Smooth muscle cell (in vitro differentiated cells): ENCODE results near the gene TSPOAP1. TPM values are rescaled to one million over a fixed set of nuclear protein-coding genes. Genes with fewer than 3 reads are reported as not detected.
A peak's percentile ranks its signal among the peaks of the same experiment; 100 is the strongest.

ENCODE experiments used
- DNase-seq: peaks from one replicate; lab custom pipeline; 2025; ENCODE audit not compliant: unreplicated experiment; lab: John Stamatoyannopoulos, UW
- H2AFZ ChIP-seq: fragments of 200-600 bp; sonication (generic); 2 replicates; pipeline ENCODE4 v1.6.0; 2016; ENCODE audit warnings: antibody characterized with exemption, low read depth, mild to moderate bottlenecking
- H3F3A ChIP-seq: fragments of 200-600 bp; sonication (generic); 2 replicates; pipeline ENCODE4 v1.6.0; 2017; ENCODE audit warnings: antibody characterized with exemption, low read depth
- H3K27ac ChIP-seq: fragments of 200-600 bp; sonication (generic); 2 replicates; pipeline ENCODE4 v1.5.1; 2016; ENCODE audit warnings: low read depth, mild to moderate bottlenecking
- H3K27me3 ChIP-seq: fragments of 200-600 bp; sonication (generic); 2 replicates; pipeline ENCODE4 v1.6.1; 2016; ENCODE audit warnings: low read depth, mild to moderate bottlenecking
- H3K36me3 ChIP-seq: fragments of 200-600 bp; sonication (generic); 2 replicates; pipeline ENCODE4 v1.5.1; 2016; ENCODE audit warnings: low read depth
- H3K4me1 ChIP-seq: fragments of 200-600 bp; sonication (generic); 2 replicates; pipeline ENCODE4 v1.5.1; 2016; ENCODE audit warnings: low read depth
- H3K4me2 ChIP-seq: fragments of 200-600 bp; sonication (generic); 2 replicates; pipeline ENCODE4 v1.6.0; 2016; ENCODE audit warnings: mild to moderate bottlenecking
- H3K4me3 ChIP-seq: fragments of 200-600 bp; sonication (generic); 2 replicates; pipeline ENCODE4 v1.5.1; 2016; ENCODE audit warnings: mild to moderate bottlenecking
- H3K79me2 ChIP-seq: fragments of 200-600 bp; sonication (generic); 2 replicates; pipeline ENCODE4 v1.6.0; 2016; ENCODE audit warnings: low read depth, mild to moderate bottlenecking
- H3K9ac ChIP-seq: fragments of 200-600 bp; sonication (generic); 2 replicates; pipeline ENCODE4 v1.6.0; 2016; ENCODE audit warnings: low read depth
- H3K9me3 ChIP-seq: fragments of 200-600 bp; sonication (generic); replicated peaks from 2 replicates; pipeline ENCODE4 v1.5.1; 2016; ENCODE audit warnings: low read depth
- H4K20me1 ChIP-seq: fragments of 200-600 bp; sonication (generic); 2 replicates; pipeline ENCODE4 v1.6.0; 2016; ENCODE audit warnings: low read depth
- WGBS: methylation state at CpG from one replicate; pipeline ENCODE4 v1.1.7; 2016; ENCODE audit warnings: low lambda C conversion rate; 5-methylcytosine and 5-hydroxymethylcytosine counted together
- polyA plus RNA-seq: library from polyadenylated mRNA; unstranded; fragments of >200 nt; fragmentation: Nextera tagmentation; extraction: Ambion mirVana; gene quantifications from 2 replicates; pipeline ENCODE4 v1.2.1, GENCODE V29; 2016
- total RNA-seq: library from RNA; depleted of rRNA; stranded (reverse); fragments of >200 nt; gene quantifications from 2 replicates; pipeline ENCODE4 v1.2.3, GENCODE V29; 2014
- TF ChIP-seq, protein P1 (sequence below): fragments of 200-600 bp; sonication (generic); IDR thresholded peaks from 2 replicates; pipeline ENCODE4 v1.5.1; 2017; ENCODE audit warnings: borderline replicate concordance, mild to moderate bottlenecking, antibody characterized with exemption; ENCODE audit not compliant: insufficient read depth, poor library complexity, severe bottlenecking

The TSPOAP1 gene
- 4.3 and 7.0 TPM in 2 replicates for total RNA-seq
- polyA plus RNA-seq = 11.7 and 18.3 TPM in 2 replicates

- TF ChIP-seq, protein P1, sequence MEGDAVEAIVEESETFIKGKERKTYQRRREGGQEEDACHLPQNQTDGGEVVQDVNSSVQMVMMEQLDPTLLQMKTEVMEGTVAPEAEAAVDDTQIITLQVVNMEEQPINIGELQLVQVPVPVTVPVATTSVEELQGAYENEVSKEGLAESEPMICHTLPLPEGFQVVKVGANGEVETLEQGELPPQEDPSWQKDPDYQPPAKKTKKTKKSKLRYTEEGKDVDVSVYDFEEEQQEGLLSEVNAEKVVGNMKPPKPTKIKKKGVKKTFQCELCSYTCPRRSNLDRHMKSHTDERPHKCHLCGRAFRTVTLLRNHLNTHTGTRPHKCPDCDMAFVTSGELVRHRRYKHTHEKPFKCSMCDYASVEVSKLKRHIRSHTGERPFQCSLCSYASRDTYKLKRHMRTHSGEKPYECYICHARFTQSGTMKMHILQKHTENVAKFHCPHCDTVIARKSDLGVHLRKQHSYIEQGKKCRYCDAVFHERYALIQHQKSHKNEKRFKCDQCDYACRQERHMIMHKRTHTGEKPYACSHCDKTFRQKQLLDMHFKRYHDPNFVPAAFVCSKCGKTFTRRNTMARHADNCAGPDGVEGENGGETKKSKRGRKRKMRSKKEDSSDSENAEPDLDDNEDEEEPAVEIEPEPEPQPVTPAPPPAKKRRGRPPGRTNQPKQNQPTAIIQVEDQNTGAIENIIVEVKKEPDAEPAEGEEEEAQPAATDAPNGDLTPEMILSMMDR = no peak
- Histone ChIP-seq H3K9ac (no peak within 1 kb of the TSS), H3K4me1 (peaks cover 29% of the 10 kb centered on the region), H3K4me3 (no peak within 1 kb of the TSS), H4K20me1 (no peaks in the 10 kb centered on the region), H3K9me3 (no peaks in the 10 kb centered on the region), H2AFZ (no peak within 1 kb of the TSS), H3K27me3 (no peaks in the 10 kb centered on the region), H3K27ac (no peak within 1 kb of the TSS), H3K36me3 (no peaks in the 10 kb centered on the region), H3F3A (no peaks in the 10 kb centered on the region), H3K4me2 (peak within 1 kb of the TSS; percentile 33), H3K79me2 (no peaks in the 10 kb centered on the region)
- no peak for DNase-seq
- WGBS = 51% methylated on average over 17 of the region's 23 CpGs
Measured at GRCh38 chr17:58328195-58329034, at the start of gene TSPOAP1. Gene TSPOAP1 (minus strand): TSS chr17:58328795. CDS start chr17:58327920, 875 bp downstream.

DNA sequence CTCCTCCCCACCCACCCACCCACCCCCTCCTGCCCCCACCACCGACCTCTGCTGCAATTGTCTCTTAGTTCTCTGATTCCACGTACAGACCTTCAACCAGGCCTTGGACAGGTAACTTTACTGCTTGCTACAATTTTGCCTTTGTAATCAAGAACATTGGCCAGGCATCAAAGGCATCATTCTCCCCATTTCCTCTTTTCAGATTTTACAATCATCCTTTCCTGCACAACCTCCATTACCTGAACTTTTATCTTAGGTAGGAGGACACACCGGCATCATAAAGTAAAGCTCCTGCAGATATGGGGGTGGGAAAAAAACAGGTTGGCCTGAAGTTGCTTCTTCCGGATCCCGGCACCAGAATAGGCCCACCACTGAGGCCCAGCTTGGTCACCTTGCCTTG is 49.1 kb upstream of the TSPOAP1 start:
- Histone ChIP-seq H2AFZ (no peak overlapping the region), H3F3A (no peaks in the 10 kb centered on the region), H3K27me3 (no peaks in the 10 kb centered on the region), H4K20me1 (no peaks in the 10 kb centered on the region), H3K9me3 (no peaks in the 10 kb centered on the region), H3K4me3 (no peak overlapping the region), H3K4me1 (no peaks in the 10 kb centered on the region), H3K27ac (no peak overlapping the region), H3K79me2 (no peaks in the 10 kb centered on the region), H3K36me3 (no peaks in the 10 kb centered on the region), H3K9ac (no peak overlapping the region), H3K4me2 (no peak overlapping the region)
- TF ChIP-seq, protein P1 = no peak
- no peak for DNase-seq
- WGBS = 75% methylated on average over 5 of the region's 5 CpGs

GRCh38 chr17:58377093-58377601 is 48.6 kb upstream of the TSPOAP1 start:
- 48% methylated on average over 3 of the region's 3 CpGs for WGBS
- H3K36me3 ChIP-seq = no peaks in the 10 kb centered on the region

More at GRCh38 chr17:58377093-58377601, 48.6 kb upstream of the TSPOAP1 start:
- no peak for DNase-seq
- H3K9me3 ChIP-seq = no peaks in the 10 kb centered on the region
- H3K4me3 ChIP-seq = no peak overlapping the region
- no peaks in the 10 kb centered on the region for H4K20me1 ChIP-seq
- H3K4me1 ChIP-seq = no peaks in the 10 kb centered on the region
- H2AFZ ChIP-seq = no peak overlapping the region
- H3K27me3 ChIP-seq = no peaks in the 10 kb centered on the region
- TF ChIP-seq, protein P1 = no peak
- H3F3A ChIP-seq = no peaks in the 10 kb centered on the region
- no peaks in the 10 kb centered on the region for H3K79me2 ChIP-seq
- H3K4me2 ChIP-seq = no peak overlapping the region
- H3K27ac ChIP-seq = no peak overlapping the region
- H3K9ac ChIP-seq = no peak overlapping the region
